HG03139 (cell line): Measurements from ENCODE around the gene TMPRSS9.
"Not testable (repeated sequence)": the region's sequence is repeated elsewhere in the genome, so short reads cannot be mapped to it uniquely, and the experiment has no call there.

ENCODE experiments used
- ATAC-seq: cut with Tn5 transposase; IDR thresholded peaks from one replicate; pipeline ENCODE4 v1.9.1; 2021; ENCODE audit not compliant: unreplicated experiment

Gene TMPRSS9

GRCh38 chr19:2416321-2417097 is 56.4 kb downstream of the TMPRSS9 start:
- ATAC-seq: no peak

- ATAC-seq: not testable (repeated sequence)
These were observed 57.4 kb downstream of the TMPRSS9 start for GRCh38 chr19:2417436-2417835.

GRCh38 chr19:2417881-2418406 is 57.9 kb downstream of the TMPRSS9 start:
- ATAC-seq: no peak

GRCh38 chr19:2419754-2420153 is 59.7 kb downstream of the TMPRSS9 start:
- ATAC-seq: no peak

- no peak for ATAC-seq
These were observed 60.4 kb downstream of the TMPRSS9 start for GRCh38 chr19:2420490-2420889.

- no peak for ATAC-seq
These were observed 61.7 kb downstream of the TMPRSS9 start for GRCh38 chr19:2421581-2422306.

- ATAC-seq: no peak
These were observed 63.2 kb downstream of the TMPRSS9 start for GRCh38 chr19:2423071-2423914.

- ATAC-seq: no peak
These were observed 64.0 kb downstream of the TMPRSS9 start for GRCh38 chr19:2423915-2424685.

GRCh38 chr19:2424686-2425621 is 64.9 kb downstream of the TMPRSS9 start:
- no peak for ATAC-seq

- ATAC-seq: no peak
These were observed 65.8 kb downstream of the TMPRSS9 start for GRCh38 chr19:2425622-2426581.

- ATAC-seq: peak; percentile 11
These were observed 66.8 kb downstream of the TMPRSS9 start for GRCh38 chr19:2426611-2427428.

GRCh38 chr19:2427429-2428320 is 67.6 kb downstream of the TMPRSS9 start, which contains the start of gene TIMM13:
Gene TIMM13, minus strand, starts transcription at chr19:2427586. Its CDS starts 53 bp downstream, at chr19:2427533.
- ATAC-seq: peak; percentile 68

GRCh38 chr19:2428321-2428690 is 68.2 kb downstream of the TMPRSS9 start:
- ATAC-seq: no peak

GRCh38 chr19:2428756-2429711 is 69.0 kb downstream of the TMPRSS9 start:
- ATAC-seq: no peak

- ATAC-seq: no peak
These were observed 70.0 kb downstream of the TMPRSS9 start for GRCh38 chr19:2429917-2430535.
